Transverse colon (tissue), 4 donors: ENCODE measurements around the gene GCM1. TPM values are rescaled to one million over a fixed set of nuclear protein-coding genes. Genes with fewer than 3 reads are reported as not detected.

ENCODE experiments used
- DNase-seq: peaks from one replicate; pipeline ENCODE4 v3.0.0-alpha.2; 2019
- H3K27ac ChIP-seq, 4 donors: fragments of 200-600 bp; sonication (generic); 2 replicates each; pipeline ENCODE4 v1.5.1; 2016 to 2018; ENCODE audit warnings: inconsistent platforms in 4 of 4
- H3K27me3 ChIP-seq: fragments of 200-600 bp; sonication (generic); 2 replicates; pipeline ENCODE4 v1.5.1; 2017; ENCODE audit warnings: inconsistent platforms
- H3K36me3 ChIP-seq, 4 donors: fragments of 200-600 bp; sonication (generic); 2 replicates each; pipeline ENCODE4 v1.5.1; 2017 to 2019; ENCODE audit warnings: inconsistent platforms in 4 of 4
- H3K4me1 ChIP-seq, 4 donors: fragments of 200-600 bp; sonication (generic); 2 replicates each; pipeline ENCODE4 v1.5.1; 2017 to 2020; ENCODE audit warnings: inconsistent platforms in 4 of 4
- H3K4me3 ChIP-seq, 4 donors: fragments of 200-600 bp; sonication (generic); 1 replicate in 1 of 4; 2 replicates in 3 of 4; pipeline versions ENCODE4 v1.5.1 to v1.6.1; 2017 to 2019; ENCODE audit warnings: inconsistent platforms in 4 of 4
- H3K9me3 ChIP-seq, 2 donors: fragments of 200-600 bp; sonication (generic); 2 replicates each; pipeline ENCODE4 v1.5.1; 2017 to 2019; ENCODE audit warnings: inconsistent platforms in 2 of 2
- CTCF ChIP-seq, 5 experiments: fragments of 200-600 bp in 3 of 5; fragments of 450-650 bp in 2 of 5; sonication (generic) in 3 of 5; IDR thresholded peaks; 1 replicate in 2 of 5; 2 replicates in 3 of 5; pipeline ENCODE4 v1.5.1; 2016 to 2017; ENCODE audit warnings: antibody characterized with exemption in 5 of 5, inconsistent platforms in 3 of 5, mild to moderate bottlenecking in 2 of 5, moderate library complexity in 1 of 5
- EP300 ChIP-seq: sonication (generic); formaldehyde crosslinking; IDR thresholded peaks from one replicate; pipeline ENCODE4 v1.6.1; 2017; ENCODE audit warnings: antibody characterized with exemption, low read depth
- POLR2A ChIP-seq: fragments of 450-650 bp; IDR thresholded peaks from one replicate; pipeline ENCODE4 v1.6.1; 2016; ENCODE audit warnings: antibody characterized with exemption, mild to moderate bottlenecking, moderate library complexity
- POLR2AphosphoS5 ChIP-seq, 3 donors: sonication (generic); formaldehyde crosslinking; IDR thresholded peaks; one replicate each; pipeline ENCODE4 v1.6.1; 2016; ENCODE audit warnings: antibody characterized with exemption in 3 of 3
- WGBS, 2 donors: methylation state at CpG; one replicate each; pipeline ENCODE4 v1.1.5; 2018; ENCODE audit warnings: low coverage in 1 of 2; 5-methylcytosine and 5-hydroxymethylcytosine counted together
- in situ Hi-C, 4 donors: fragments of 200-750 bp; cut with MboI; loops; one replicate each; pipeline versions ENCODE4 v1.15.0 to v1.15.1; 2017; ENCODE audit warnings: low sequenced_read_pairs in 3 of 4, low pct_ligation_motif_present in 1 of 4, low pct_unique_long_range_greater_than_20kb in 1 of 4
- intact Hi-C: fragments of 100-400 bp; cut with DNase I; formaldehyde crosslinking; loops from one replicate; pipeline ENCODE4 v1.15.1; 2023; ENCODE audit warnings: low total_unique reads
- total RNA-seq, 4 donors: library from RNA; depleted of rRNA; stranded (reverse); fragments of >200 nt; gene quantifications; one replicate each; pipeline ENCODE4 v1.1.0, GENCODE V29; 2016

Gene GCM1
- total RNA-seq, 4 donors from 2014 or later = 0.32 TPM; not detected in 3

GRCh38 chr6:53168516-53169267 is 20.1 kb upstream of the GCM1 start:
- WGBS, 2 donors = 88% methylated on average over 4 of the region's 4 CpGs; no CpG with 5 or more reads in 1 of the 2 donors
- H3K36me3 ChIP-seq = no peaks in the 10 kb centered on the region
- TF ChIP-seq POLR2A (no peak), EP300 (no peak), CTCF (IDR thresholded peaks at IDR 0.05) (no peak), POLR2AphosphoS5 (IDR thresholded peaks at IDR 0.05) (no peak)
- H3K9me3 ChIP-seq = peaks cover 5 to 6% of the 10 kb centered on the region in 2 donors
- no peak overlapping the region for H3K27ac ChIP-seq
- H3K4me3 ChIP-seq = no peak overlapping the region
- intact Hi-C loops = loop anchor here (10.0 kb wide), 1 partner anchor 1164 kb away; no protein-coding TSS in a partner anchor
- no peaks in the 10 kb centered on the region for H3K27me3 ChIP-seq
- H3K4me1 ChIP-seq = no peaks in the 10 kb centered on the region
- no peak for DNase-seq
- in situ Hi-C loops = loop anchor here in 2 of 4 donors (5.0 to 25.0 kb wide), 2 partner anchors 314 to 519 kb away; no protein-coding TSS in a partner anchor

- no peaks in the 10 kb centered on the region for H3K4me1 ChIP-seq
- 71 to 89% methylated on average over 1 to 4 of the region's 4 CpGs for WGBS, 2 donors
- no peaks in the 10 kb centered on the region for H3K27me3 ChIP-seq
- H3K9me3 ChIP-seq = peaks cover 5 to 6% of the 10 kb centered on the region in 2 donors
- H3K4me3 ChIP-seq = no peak overlapping the region
- no peak for DNase-seq
- no peak overlapping the region for H3K27ac ChIP-seq
- no peak for TF ChIP-seq POLR2A
- no peak for TF ChIP-seq CTCF (IDR thresholded peaks at IDR 0.05)
- no peak for TF ChIP-seq POLR2AphosphoS5 (IDR thresholded peaks at IDR 0.05)
- TF ChIP-seq EP300 = no peak
- intact Hi-C loops = loop anchor here (10.0 kb wide), 1 partner anchor 1160 kb away; no protein-coding TSS in a partner anchor
- no peaks in the 10 kb centered on the region for H3K36me3 ChIP-seq
- in situ Hi-C loops = loop anchor here in 2 of 4 donors (5.0 to 25.0 kb wide), 2 partner anchors 317 to 522 kb away; no protein-coding TSS in a partner anchor
Measured at GRCh38 chr6:53165293-53165692, 16.7 kb upstream of the GCM1 start.

GRCh38 chr6:53162606-53163005 is 14.0 kb upstream of the GCM1 start:
- in situ Hi-C loops = loop anchor here in 1 of 4 donors (25.0 kb wide), 1 partner anchor 525 kb away; no protein-coding TSS in a partner anchor
- intact Hi-C loops = loop anchor here (10.0 kb wide), 1 partner anchor 1158 kb away; no protein-coding TSS in a partner anchor
- no peak for DNase-seq

More at GRCh38 chr6:53162606-53163005, 14.0 kb upstream of the GCM1 start:
- Histone ChIP-seq H3K9me3 (peaks cover 5 to 6% of the 10 kb centered on the region in 2 donors), H3K4me3 (no peak overlapping the region), H3K27ac (no peak overlapping the region), H3K27me3 (no peaks in the 10 kb centered on the region), H3K36me3 (no peaks in the 10 kb centered on the region), H3K4me1 (no peaks in the 10 kb centered on the region)
- 45 to 80% methylated on average over 1 of the region's 1 CpG for WGBS, 2 donors
- no peak for TF ChIP-seq CTCF (IDR thresholded peaks at IDR 0.05)
- TF ChIP-seq EP300 = no peak
- no peak for TF ChIP-seq POLR2A
- TF ChIP-seq POLR2AphosphoS5 (IDR thresholded peaks at IDR 0.05) = no peak
